ENCODE measurements around the gene ANO9.
A peak's percentile ranks its signal among the peaks of the same experiment; 100 is the strongest.
"Not testable (repeated sequence)": the region's sequence is repeated elsewhere in the genome, so short reads cannot be mapped to it uniquely, and the experiment has no call there.

Gene ANO9

DNA sequence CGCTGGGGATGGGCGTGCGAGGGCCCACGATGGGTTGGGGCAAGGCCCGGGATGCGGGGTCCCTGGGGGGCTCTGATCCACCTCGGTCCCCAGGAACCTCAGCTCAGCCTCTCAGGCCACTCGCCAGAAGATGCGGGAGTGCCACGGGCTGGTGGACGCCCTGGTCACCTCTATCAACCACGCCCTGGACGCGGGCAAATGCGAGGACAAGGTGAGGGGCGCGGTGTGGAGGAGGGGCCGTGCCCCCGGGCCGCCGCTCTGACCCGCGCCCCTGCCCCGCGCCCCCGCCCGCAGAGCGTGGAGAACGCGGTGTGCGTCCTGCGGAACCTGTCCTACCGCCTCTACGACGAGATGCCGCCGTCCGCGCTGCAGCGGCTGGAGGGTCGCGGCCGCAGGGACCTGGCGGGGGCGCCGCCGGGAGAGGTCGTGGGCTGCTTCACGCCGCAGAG lies 41.5 kb downstream of the ANO9 start:
- no peak for DNase-seq (ENCODE audit: low read depth)

DNA sequence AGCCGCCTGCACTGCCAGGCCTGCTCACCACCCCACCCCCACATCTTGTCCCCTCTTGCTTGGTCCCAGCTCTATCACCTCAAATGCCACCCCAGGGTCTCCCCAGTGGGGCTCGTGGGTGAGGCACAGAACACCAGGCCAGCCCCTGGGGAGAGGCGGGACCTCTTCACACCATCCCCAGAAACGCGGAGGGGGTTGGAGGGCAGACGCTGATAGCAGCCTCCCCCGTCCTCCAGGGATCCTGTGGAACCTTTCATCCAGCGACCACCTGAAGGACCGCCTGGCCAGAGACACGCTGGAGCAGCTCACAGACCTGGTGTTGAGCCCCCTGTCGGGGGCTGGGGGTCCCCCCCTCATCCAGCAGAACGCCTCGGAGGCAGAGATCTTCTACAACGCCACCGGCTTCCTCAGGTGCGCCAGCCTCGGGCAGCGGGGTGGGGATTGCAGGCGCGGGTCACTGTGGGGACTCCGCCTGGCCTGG lies 42.0 kb downstream of the ANO9 start:
- no peak for DNase-seq (ENCODE audit: low read depth)

DNA sequence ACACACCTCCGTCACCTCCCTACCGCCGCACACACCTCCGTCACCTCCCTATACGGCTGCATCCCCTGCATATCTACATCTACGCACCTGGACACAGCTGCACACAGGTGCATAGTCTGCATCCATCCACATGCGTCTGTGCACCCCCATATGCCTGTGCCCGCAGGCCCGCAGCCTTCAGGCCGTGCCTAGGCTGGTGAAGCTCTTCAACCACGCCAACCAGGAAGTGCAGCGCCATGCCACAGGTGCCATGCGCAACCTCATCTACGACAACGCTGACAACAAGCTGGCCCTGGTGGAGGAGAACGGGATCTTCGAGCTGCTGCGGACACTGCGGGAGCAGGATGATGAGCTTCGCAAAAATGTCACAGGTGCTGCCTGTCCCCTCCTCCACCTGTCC lies 43.0 kb downstream of the ANO9 start:
- no peak for DNase-seq (ENCODE audit: low read depth)

DNA sequence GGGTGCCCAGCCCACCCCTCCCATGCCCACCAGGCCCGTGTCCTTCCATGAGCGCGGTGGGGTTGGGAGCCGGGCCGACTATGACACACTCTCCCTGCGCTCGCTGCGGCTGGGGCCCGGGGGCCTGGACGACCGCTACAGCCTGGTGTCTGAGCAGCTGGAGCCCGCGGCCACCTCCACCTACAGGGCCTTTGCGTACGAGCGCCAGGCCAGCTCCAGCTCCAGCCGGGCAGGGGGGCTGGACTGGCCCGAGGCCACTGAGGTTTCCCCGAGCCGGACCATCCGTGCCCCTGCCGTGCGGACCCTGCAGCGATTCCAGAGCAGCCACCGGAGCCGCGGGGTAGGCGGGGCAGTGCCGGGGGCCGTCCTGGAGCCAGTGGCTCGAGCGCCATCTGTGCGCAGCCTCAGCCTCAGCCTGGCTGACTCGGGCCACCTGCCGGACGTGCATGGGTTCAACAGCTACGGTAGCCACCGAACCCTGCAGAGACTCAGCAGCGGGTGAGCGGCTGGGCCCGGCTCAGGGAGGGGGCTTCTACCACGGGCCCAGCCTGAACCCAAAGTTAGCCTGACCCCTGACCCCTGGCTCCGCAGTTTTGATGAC lies 44.8 kb downstream of the ANO9 start:
- peak; percentile 31 for DNase-seq (ENCODE audit: low read depth)

DNA sequence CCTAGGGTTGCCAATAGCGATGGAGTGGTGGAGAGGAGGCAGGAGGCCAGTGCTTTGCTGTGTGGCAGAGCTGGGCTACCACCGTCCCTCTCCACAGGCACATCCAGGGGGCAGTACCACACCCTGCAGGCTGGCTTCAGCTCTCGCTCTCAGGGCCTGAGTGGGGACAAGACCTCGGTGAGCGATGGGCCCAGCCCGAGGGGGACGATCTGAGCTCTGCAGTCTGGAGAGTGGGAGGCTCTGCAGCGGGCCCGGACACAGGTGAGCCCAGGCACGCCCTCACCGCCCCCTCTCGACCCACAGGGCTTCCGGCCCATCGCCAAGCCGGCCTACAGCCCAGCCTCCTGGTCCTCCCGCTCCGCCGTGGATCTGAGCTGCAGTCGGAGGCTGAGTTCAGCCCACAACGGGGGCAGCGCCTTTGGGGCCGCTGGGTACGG lies 45.3 kb downstream of the ANO9 start:
- no peak for DNase-seq (ENCODE audit: low read depth)

DNA sequence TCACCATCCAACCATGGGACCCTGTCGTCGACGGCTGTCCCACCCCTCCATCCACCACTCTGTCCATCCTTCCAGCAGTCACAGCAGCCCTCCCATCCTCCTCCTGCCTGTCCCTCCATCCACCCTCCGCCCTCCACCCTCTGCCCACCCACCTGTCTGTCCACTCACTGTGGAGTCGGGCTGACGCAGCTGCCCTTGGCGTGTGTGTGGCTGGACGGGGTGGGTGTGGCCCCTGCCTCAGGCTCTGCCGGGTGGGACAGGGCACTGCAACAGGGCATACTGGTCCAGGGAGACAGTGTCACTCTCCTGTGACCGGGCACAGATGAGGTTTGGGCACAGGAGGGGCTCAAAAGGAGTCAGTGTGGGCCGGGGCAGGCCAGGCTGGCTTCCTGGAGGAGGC lies 45.9 kb downstream of the ANO9 start:
- DNase-seq (ENCODE audit: low read depth): no peak

DNA sequence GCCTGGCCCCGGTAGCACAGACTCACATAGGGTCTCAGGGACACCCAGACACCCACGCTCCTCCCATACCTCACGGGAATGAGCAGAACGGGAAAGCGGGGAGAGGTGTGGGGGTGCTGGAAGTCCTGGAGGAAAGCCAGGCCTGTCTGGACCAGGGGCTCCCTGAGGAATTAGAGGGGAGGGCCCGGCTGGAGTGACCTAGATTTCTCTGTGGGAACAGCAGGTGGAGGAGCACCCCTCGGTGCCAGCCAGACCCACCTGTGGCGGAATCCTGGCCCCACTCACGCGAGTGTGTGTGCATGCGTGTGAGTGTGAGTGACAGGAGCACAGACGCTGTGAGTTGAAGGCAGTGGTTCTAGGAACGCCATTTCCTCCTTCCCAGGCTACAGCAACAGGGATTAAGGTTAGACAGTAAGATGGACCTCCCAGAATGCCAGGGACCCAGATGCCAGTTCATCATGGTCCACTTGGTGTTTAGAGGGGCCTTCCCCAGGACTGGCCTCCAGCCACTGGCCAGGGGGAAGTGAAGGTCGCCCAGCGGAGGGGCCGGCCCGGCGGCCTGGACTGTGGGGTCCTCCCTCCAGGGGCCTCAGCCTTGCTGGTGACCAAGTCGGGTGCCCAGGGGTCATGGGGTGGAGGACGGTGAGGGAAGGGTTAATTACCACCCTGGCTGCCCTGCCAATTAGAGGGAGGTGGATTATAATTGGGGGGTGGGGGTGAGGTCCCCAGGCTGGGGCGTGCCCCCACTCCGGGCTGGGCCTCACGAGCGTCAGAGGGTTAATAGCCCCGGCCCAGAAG lies 46.8 kb downstream of the ANO9 start:
- DNase-seq (ENCODE audit: low read depth): no peak

DNA sequence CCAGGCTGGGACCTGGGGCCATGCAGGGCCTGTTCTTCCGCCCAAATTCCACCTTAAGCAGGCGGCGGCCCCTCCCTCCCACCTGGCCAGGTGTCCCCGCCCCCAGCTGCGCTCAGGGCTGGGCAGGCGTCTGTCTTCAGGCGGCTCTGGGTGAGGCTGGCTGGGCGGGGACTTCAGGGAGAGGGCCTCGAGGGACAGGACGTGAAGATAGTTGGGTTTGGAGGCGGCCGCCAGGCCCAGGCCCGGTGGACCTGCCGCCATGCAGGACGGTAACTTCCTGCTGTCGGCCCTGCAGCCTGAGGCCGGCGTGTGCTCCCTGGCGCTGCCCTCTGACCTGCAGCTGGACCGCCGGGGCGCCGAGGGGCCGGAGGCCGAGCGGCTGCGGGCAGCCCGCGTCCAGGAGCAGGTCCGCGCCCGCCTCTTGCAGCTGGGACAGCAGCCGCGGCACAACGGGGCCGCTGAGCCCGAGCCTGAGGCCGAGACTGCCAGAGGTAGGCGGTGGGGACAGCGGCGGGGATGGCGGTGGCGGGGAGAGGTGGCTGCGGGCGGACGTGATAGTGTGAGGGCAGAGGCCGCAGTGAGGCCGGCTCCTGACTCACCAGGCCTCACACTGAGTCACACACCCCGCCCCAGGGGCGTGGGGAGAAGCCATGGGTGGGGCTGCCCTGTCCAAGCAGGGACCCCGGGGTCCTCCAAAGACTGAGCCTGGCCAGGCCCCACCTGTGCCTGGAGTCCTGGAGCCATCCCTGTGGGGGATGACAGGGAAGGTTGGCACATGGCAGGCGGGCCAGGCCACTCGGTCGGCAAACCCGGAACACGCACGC lies 47.6 kb downstream of the ANO9 start, which contains the start of gene PKP3:
PKP3 (plus strand) TSS at position 176 of the 824 bp plus-strand sequence; CDS start at position 260, 84 bp downstream.
- no peak for DNase-seq (ENCODE audit: low read depth)

DNA sequence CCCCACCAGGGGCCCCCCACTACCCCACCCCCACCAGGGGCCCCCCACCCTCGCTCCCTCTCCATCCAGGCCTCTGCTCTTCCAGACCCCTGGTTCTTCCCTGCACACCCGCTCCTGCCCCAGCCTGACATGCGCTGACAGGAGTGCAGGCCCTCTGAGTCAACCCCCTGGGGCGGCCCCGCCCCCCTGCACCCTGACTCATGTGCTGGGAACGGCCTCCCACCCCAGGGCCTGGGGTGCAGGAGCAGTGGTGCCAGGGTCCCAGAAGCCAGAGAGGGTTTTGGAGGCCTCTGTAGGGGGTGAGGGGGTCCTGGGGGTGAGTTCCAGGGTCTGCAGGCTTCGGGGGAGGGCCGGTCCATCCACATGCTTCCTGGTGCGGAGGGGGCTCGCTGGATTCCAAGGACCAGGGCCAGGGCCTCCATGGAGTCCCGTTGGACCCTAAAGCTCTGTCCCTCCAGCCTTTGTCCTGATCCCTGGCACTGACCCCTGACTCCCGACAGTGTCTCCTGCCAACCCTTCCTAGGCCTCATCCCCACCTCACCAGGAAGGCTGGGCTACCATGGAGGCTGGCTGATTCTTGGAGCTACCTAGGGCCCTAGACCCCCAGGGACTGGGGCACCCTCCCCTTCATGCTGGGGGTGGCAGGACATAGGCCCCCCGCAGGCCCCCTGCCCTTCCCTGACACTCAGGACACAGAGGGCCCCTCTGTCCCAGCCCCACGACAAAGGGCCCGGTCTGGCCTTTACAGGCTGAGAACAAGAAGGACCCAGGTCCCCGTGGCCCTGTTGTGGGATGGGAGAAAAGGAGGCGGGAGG lies 48.4 kb downstream of the ANO9 start:
- peak; percentile 57 for DNase-seq (ENCODE audit: low read depth)

DNA sequence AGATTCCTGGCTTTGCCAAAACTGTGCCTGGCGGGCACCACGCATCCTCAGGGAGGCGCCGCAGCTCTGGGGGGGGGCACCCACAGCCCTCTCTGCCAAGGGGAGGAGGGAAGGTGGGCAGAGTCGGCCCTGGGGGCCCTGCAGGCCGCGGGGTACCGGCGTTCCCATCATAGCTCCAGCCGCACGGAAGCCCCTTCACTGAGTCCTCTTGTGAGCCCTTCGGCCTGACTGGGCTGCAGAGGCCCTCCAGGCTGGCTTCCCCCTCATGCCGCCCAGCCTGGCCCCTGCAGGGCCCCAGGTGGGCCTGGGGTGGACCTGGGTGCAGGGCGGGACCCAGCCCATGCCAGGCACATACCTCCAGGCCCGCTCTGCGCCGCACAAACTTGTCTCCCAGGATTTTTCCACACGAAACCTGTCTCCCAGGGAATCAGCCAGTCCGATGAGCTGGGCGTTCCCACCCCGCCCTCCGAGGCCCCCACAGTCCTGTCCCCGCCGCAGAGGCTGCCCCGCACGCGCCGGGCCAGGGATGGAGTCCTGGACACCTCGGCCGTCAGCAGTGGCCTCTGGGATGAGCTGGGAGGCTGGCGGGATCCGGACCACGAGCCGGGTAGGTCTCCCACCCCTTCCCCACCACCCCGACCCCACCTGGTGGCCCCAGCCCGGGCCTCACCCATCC lies 49.6 kb downstream of the ANO9 start:
- no peak for DNase-seq (ENCODE audit: low read depth)

DNA sequence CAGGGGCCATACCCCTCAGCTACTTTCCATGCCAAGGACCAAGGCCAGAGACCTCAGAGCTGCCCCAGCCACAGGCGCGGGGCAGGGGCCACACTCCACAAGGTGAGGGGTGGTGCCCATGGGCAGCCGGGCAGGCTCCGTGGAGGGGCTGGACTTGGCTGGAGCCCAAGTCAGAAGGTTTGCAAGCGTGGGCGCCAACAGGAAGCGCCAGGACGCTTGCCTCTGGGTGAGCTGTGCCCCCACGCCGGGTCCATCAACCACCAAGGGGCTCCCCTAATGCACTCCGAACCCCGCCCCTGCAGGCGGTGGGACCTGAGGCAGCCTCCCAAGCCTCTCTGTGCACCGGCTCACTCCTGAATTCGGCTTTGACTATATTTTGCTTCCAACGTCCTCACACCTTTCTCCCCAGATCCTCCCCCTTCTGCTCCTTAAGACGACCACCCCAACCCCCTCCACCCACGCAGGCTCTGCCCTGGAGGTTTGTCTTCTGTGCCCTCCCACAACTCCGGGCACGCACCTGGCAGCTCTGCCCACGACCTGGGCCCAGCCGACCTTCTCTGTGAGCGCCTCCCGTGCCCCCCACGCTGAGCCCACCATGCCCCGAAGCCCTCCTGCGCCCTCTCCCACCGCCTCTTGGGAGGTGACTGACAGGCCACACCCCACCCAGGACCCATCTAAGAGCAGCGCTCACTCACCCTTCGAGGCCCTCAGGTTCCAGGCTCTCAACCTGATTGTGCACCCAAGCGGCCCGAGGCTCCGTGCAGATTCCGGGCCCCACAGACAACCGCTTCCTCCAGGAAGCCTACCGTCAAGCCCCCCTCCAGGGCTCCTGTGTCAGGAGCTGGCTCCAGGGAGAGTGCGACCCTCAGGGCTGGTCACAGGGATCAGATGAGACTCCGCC lies 50.4 kb downstream of the ANO9 start:
- no peak for DNase-seq (ENCODE audit: low read depth)

DNA sequence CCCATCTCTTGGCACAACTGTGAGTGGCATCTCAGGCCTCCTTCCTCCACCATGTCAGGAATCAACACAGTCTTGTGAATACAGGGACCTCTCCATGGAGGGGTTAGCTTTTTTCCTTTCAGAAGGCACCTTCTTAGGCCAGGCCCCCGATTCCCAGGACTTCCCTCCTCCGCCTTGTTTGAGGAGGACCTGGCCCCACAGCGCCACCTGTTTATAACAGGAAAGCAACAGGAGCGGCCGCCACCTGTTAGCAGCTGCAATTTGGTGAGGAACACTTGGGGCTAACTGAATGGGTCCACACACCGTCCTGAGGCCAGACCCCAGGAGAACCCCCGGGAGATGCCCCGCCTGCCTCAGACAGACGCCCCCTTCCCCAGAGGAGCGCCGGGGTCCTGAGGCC lies 51.6 kb downstream of the ANO9 start:
- no peak for DNase-seq (ENCODE audit: low read depth)

DNA sequence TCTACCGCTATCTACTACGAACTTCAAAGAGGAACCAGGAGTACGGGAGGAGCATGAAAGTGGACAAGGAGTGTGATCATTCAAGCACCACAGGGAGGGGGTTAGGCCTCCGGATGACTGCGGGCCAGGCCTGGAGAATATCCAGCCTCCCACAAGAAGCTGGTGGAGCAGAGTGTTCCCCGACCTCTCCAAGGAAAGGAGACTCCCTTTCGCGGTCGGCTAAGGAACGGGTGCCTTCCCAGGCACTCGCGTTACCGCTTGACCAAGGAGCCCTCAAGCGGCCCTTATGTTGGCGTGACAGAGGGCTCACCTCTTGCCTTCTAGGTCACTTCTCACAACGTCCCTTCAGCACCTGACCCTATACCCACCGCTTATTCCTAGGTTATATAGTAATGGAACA lies 52.4 kb downstream of the ANO9 start:
- DNase-seq (ENCODE audit: low read depth): not testable (repeated sequence)

DNA sequence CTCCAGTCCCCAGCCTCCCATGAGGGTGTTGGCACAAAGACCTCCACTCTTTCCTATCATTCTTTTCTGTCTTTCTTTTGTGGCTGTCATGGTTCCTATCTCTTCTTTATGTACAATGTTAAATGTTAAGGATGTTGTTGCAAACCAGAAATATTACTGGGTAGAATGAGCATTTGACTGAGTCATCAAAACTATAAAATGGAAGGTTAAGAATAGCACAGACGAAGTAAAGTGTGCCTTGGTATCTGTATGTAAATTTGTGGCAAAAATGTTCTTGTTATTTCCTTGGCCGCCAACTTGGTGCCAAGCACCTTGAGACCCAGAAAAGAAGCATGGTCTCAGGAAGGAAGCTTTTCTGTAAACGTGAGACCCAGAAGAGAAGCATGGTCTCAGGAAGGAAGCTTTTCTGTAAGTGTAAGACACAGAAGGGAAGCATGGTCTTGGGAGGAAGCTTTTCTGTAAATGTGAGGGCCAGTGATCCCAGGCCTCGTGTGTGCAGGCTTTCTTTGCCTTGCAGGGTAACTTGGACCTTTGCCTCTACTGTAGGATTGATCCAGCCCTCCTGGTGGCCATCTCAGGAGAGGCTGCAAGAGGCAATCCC lies 54.5 kb downstream of the ANO9 start:
- DNase-seq (ENCODE audit: low read depth): no peak

DNA sequence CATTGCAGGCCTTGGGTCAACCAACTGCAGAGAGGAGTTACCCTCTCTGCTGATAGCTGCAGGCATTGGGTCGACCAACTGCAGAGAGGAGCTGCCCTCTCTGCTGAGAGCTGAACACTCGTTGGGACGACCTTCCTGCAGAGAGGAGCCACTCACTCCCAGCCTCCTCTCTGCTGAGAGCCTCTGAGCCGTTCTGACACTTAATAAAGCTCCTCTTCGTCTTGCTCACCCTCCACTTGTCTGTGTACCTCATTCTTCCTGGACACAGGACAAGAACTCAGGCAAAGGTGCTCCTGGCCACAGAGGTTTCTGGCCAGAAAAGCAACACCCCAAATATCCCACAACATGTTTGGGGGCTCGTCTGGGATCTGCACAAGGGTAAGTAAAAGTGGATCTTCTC lies 55.3 kb downstream of the ANO9 start:
- no peak for DNase-seq (ENCODE audit: low read depth)

DNA sequence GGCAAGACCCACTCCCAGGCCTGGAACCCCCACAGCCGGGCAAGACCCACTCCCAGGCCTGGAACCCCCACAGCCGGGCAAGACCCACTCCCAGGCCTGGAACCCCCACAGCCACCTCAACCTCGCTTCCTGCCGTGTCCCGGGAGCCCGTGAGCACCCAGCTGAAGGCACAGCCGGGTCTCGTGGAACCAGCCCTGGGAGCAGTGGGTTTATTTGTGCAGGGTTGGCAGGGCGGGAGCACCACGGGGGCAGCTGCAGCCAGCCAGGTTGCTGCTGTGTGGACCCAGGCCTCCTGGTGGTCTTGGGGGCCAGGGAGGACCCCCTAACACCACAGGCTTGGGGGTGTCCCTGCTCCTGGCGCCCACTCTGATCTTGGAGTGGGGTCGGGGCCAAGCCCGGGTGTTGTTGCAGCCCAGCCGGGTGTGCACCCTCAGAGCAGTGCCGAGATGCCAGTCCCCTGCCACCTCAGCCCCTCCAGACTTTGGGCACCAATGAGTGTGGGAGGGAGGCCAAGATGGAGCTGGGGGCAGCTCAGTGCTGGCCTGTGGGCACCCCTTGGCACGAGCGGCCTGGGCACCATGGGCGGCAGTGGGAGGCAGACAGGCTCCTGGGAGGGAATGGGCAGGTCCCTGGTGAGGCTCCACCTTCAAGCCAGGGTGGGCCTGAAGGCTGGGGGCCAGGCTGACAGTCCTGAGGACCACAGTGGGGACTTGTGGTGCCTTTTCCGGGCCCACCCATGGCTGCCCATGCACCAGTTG lies 56.0 kb downstream of the ANO9 start:
- no peak for DNase-seq (ENCODE audit: low read depth)

DNA sequence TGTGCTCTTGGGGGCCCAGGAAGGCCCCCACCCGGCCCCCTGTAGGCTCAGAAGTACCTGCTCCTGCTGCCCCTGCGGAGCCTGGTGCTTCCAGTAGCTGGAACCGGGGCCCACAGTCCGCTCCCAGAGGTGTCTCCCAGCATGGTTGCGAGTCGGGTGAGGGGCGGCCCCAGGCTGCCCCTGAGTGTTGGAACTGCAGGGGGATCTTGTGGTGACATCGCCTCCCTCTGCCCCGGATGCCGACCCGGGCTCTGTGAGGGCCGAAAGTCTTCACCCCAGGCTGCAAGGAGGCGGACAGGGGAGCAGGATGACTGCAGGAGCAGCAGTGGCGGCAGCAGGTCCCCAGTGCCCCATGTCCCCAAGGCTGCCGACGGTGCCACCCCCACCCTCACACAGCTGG lies 57.3 kb downstream of the ANO9 start:
- DNase-seq (ENCODE audit: low read depth): no peak

DNA sequence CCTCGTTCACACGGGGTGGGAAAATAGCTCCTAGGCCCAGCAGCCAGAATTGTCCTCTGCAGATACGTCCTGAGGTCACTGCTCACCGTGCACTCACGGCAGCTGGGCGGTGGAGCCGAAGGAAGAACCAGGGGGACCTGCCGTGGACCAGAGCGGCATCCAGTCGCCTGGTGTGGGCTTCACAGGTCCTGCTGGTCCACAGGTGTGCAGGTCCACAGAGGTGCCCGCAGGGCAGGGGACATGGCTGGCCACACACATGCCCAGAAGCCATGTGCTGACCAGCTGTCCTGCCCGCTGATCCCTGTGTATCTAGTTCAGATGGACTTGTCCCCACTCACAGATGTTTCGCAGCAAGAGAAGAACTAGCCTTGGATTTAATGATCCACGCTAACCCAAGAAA lies 58.4 kb downstream of the ANO9 start:
- no peak for DNase-seq (ENCODE audit: low read depth)

DNA sequence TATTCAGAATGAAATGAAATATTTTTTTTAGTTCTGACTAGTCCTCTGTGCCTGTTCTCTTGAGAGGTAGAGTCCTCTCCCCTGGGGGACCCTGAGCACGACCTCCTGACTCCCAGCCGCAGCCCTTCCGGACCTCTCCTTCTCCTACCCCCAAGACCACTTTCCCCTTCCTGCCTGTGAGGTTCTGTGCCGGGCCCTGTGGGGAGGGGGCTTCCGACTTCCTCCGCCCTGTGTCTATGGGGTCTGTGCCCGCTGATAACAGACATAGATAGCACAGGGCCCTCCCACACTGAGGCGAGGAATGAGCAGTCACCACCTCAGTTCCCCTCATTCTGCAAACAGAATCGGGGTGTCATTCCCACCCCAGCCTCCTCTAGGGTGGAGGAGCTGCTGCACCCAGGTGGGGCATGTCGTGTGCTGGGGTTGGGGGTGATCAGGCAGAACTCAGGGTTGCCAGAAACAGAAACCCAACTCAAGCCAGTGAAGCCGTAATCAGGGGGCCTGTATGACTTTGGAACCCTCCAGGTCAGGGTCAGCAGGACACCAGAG lies 59.7 kb downstream of the ANO9 start:
- no peak for DNase-seq (ENCODE audit: low read depth)
